Mesenchymal stem cell (in vitro differentiated cells and primary cell): ENCODE results near the gene DACT2.

Experiments
- DNase-seq: peaks from one replicate; pipeline ENCODE4 v3.0.0-alpha.2; 2013
- H2AFZ ChIP-seq: one replicate; pipeline ENCODE4 v1.6.1; 2013; ENCODE audit warnings: low read depth, mild to moderate bottlenecking, control low read depth, inconsistent platforms, low read length, moderate library complexity
- H2AK5ac ChIP-seq: 2 replicates; pipeline ENCODE4 v1.6.1; 2013; ENCODE audit warnings: low read length, moderate library complexity, mild to moderate bottlenecking, inconsistent platforms; ENCODE audit not compliant: severe bottlenecking
- H2BK120ac ChIP-seq: one replicate; pipeline ENCODE4 v1.6.1; 2013; ENCODE audit warnings: low read depth, mild to moderate bottlenecking, inconsistent platforms, low read length, moderate library complexity
- H2BK12ac ChIP-seq, 2 experiments: one replicate each; pipeline ENCODE4 v1.6.1; 2013; ENCODE audit warnings: inconsistent platforms in 2 of 2, low read length in 2 of 2, mild to moderate bottlenecking in 2 of 2, moderate library complexity in 2 of 2, control low read depth in 1 of 2
- H2BK15ac ChIP-seq: one replicate; pipeline ENCODE4 v1.6.1; 2013; ENCODE audit warnings: mild to moderate bottlenecking, low read depth, inconsistent platforms; ENCODE audit not compliant: poor library complexity, severe bottlenecking
- H2BK5ac ChIP-seq: 2 replicates; pipeline ENCODE4 v1.6.1; 2013; ENCODE audit warnings: low read depth, mild to moderate bottlenecking, low read length, control low read depth, inconsistent platforms; ENCODE audit not compliant: poor library complexity, severe bottlenecking
- H3K14ac ChIP-seq, 2 experiments: one replicate each; pipeline ENCODE4 v1.6.1; 2013; ENCODE audit warnings: inconsistent platforms in 2 of 2, low read length in 2 of 2, control low read depth in 1 of 2, mild to moderate bottlenecking in 1 of 2, moderate library complexity in 1 of 2
- H3K18ac ChIP-seq, 2 experiments: one replicate each; pipeline ENCODE4 v1.6.1; 2013; ENCODE audit warnings: inconsistent platforms in 2 of 2, low read length in 2 of 2, control low read depth in 1 of 2, low read depth in 1 of 2, mild to moderate bottlenecking in 1 of 2
- H3K23ac ChIP-seq, 2 experiments: one replicate each; pipeline ENCODE4 v1.6.1; 2013; ENCODE audit warnings: inconsistent platforms in 2 of 2, low read length in 2 of 2, mild to moderate bottlenecking in 2 of 2, moderate library complexity in 2 of 2, control low read depth in 1 of 2
- H3K27ac ChIP-seq: 2 replicates; pipeline ENCODE4 v1.5.1; 2013; ENCODE audit warnings: mild to moderate bottlenecking, moderate library complexity, low read length, control low read depth, inconsistent platforms; ENCODE audit not compliant: poor library complexity, severe bottlenecking
- H3K27me3 ChIP-seq, 2 experiments: 2 replicates each; pipeline versions ENCODE4 v1.6.1 to v1.7.0; 2013; ENCODE audit warnings: low read length in 2 of 2, mild to moderate bottlenecking in 2 of 2, moderate library complexity in 2 of 2, control low read depth in 1 of 2, inconsistent platforms in 1 of 2; ENCODE audit not compliant: control insufficient read depth in 1 of 2, insufficient read depth in 1 of 2
- H3K36me3 ChIP-seq, 2 experiments: 2 replicates each; pipeline versions ENCODE4 v1.6.1 to v1.7.0; 2013; ENCODE audit warnings: low read length in 2 of 2, control low read depth in 1 of 2, inconsistent platforms in 1 of 2, low read depth in 1 of 2, mild to moderate bottlenecking in 1 of 2; ENCODE audit not compliant: insufficient read depth in 2 of 2, control insufficient read depth in 1 of 2
- H3K4ac ChIP-seq, 2 experiments: one replicate each; pipeline ENCODE4 v1.6.1; 2013; ENCODE audit warnings: inconsistent platforms in 2 of 2, low read length in 2 of 2, mild to moderate bottlenecking in 2 of 2, moderate library complexity in 2 of 2, control low read depth in 1 of 2, low read depth in 1 of 2
- H3K4me1 ChIP-seq: 2 replicates; pipeline ENCODE4 v1.6.1; 2013; ENCODE audit warnings: low read depth, low read length, control low read depth; ENCODE audit not compliant: control insufficient read depth, insufficient read depth
- H3K4me2 ChIP-seq: 2 replicates; pipeline ENCODE4 v1.6.1; 2013; ENCODE audit warnings: low read length, mild to moderate bottlenecking, inconsistent platforms; ENCODE audit not compliant: poor library complexity, severe bottlenecking
- H3K4me3 ChIP-seq, 2 experiments: 2 replicates each; pipeline versions ENCODE4 v1.5.1 to v1.7.0; 2013; ENCODE audit warnings: low read length in 2 of 2, mild to moderate bottlenecking in 2 of 2, control low read depth in 1 of 2, low read depth in 1 of 2; ENCODE audit not compliant: insufficient read depth in 1 of 2
- H3K79me1 ChIP-seq: replicated peaks from 2 replicates; pipeline ENCODE4 v1.6.1; 2013; ENCODE audit warnings: mild to moderate bottlenecking, control low read depth, low read length, inconsistent platforms; ENCODE audit not compliant: poor library complexity, severe bottlenecking
- H3K9ac ChIP-seq: 2 replicates; pipeline ENCODE4 v1.7.0; 2013; ENCODE audit warnings: mild to moderate bottlenecking, low read length, moderate library complexity
- H3K9me3 ChIP-seq: 2 replicates; pipeline ENCODE4 v1.7.0; 2013; ENCODE audit warnings: mild to moderate bottlenecking, low read length; ENCODE audit not compliant: control insufficient read depth
- H4K8ac ChIP-seq: one replicate; pipeline ENCODE4 v1.6.1; 2013; ENCODE audit warnings: inconsistent platforms, mild to moderate bottlenecking, low read length, moderate library complexity
- H4K91ac ChIP-seq: one replicate; pipeline ENCODE4 v1.6.1; 2013; ENCODE audit warnings: mild to moderate bottlenecking, low read length, inconsistent platforms
- WGBS: methylation state at CpG from one replicate; pipeline ENCODE4 v1.1.7; 2013; ENCODE audit warnings: mixed read lengths; 5-methylcytosine and 5-hydroxymethylcytosine counted together

DACT2 gene

DNA sequence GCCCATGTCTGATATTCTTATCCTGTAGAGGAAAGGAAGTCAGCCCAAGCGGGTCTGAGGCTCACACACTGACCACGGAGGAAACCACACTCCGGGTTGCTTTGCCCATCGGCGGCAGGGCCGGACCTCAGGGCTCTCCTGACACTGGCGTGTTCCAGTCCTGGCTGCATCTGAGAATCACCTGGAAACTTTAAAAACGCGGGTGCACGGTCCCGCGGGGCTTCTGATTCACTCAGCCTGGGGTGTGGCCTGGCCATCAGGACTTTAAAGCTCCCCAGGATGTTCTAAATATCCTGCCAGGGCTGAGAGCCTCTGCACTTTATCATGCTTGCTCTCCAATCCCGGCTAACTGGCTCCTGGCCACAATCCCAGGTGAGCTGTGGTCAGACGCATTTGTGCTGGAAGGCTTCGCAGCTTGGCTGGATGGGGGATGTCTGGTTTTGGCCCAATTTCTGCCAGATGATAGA, 47.7 kb upstream of the DACT2 start:
- H3K4me1 ChIP-seq, result peaks cover 3% of the 10 kb centered on the region
- H3K79me1 ChIP-seq, result no peaks in the 10 kb centered on the region
- no peak overlapping the region for H3K14ac ChIP-seq
- 88% methylated on average over 15 of the region's 15 CpGs for WGBS
- peaks cover 11 to 27% of the 10 kb centered on the region in 2 experiments for H3K27me3 ChIP-seq
- no peaks in the 10 kb centered on the region for H3K9me3 ChIP-seq
- no peak overlapping the region for H2BK5ac ChIP-seq
- no peak overlapping the region for H4K91ac ChIP-seq
- H3K4ac ChIP-seq, result no peak overlapping the region
- no peak overlapping the region for H4K8ac ChIP-seq
- H2BK15ac ChIP-seq, result no peak overlapping the region
- H3K27ac ChIP-seq, result no peak overlapping the region
- no peaks in the 10 kb centered on the region for H3K36me3 ChIP-seq
- H3K4me2 ChIP-seq, result no peak overlapping the region
- no peak overlapping the region for H3K4me3 ChIP-seq
- H2AK5ac ChIP-seq, result no peak overlapping the region
- no peak overlapping the region for H3K9ac ChIP-seq
- H3K23ac ChIP-seq, result no peak overlapping the region
- H3K18ac ChIP-seq, result no peak overlapping the region
- H2BK12ac ChIP-seq, result no peak overlapping the region
- no peak for DNase-seq
- H2AFZ ChIP-seq, result no peak overlapping the region
- no peak overlapping the region for H2BK120ac ChIP-seq

DNA sequence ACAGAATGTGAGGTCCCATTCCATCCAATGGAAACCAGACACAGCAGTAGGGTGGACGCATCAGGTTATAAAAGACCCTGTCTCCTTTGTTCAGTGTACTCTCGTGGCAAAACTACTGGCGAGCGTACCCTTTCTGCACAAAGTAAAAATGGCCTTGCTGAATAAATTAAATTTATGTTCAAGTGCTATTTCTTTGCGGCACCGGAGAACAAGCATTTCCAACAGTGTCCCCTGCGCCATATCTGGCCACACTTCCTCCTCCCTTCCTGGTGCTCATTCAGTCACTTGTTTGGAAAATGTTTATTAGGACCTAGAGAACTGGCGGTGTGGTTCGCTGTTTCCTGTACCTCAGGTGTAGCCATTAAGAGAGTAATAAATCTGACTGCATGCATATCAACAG, 46.9 kb upstream of the DACT2 start:
- no peak overlapping the region for H3K9ac ChIP-seq
- H3K27ac ChIP-seq, result no peak overlapping the region
- H2BK15ac ChIP-seq, result no peak overlapping the region
- no peak overlapping the region for H2AK5ac ChIP-seq
- H3K4ac ChIP-seq, result no peak overlapping the region
- H2BK120ac ChIP-seq, result no peak overlapping the region
- no peak overlapping the region for H2BK5ac ChIP-seq
- H3K4me1 ChIP-seq, result peaks cover 1% of the 10 kb centered on the region
- no peak overlapping the region for H3K23ac ChIP-seq
- H3K18ac ChIP-seq, result no peak overlapping the region
- H4K91ac ChIP-seq, result no peak overlapping the region
- no peaks in the 10 kb centered on the region for H3K79me1 ChIP-seq
- H3K4me2 ChIP-seq, result no peak overlapping the region
- peaks cover 8 to 25% of the 10 kb centered on the region in 2 experiments for H3K27me3 ChIP-seq
- H2BK12ac ChIP-seq, result no peak overlapping the region
- H3K4me3 ChIP-seq, result no peak overlapping the region
- H3K9me3 ChIP-seq, result peaks cover 2% of the 10 kb centered on the region
- WGBS, result 89% methylated on average over 7 of the region's 9 CpGs
- H2AFZ ChIP-seq, result no peak overlapping the region
- H3K36me3 ChIP-seq, result no peaks in the 10 kb centered on the region
- DNase-seq, result no peak
- no peak overlapping the region for H3K14ac ChIP-seq
- H4K8ac ChIP-seq, result no peak overlapping the region

DNA sequence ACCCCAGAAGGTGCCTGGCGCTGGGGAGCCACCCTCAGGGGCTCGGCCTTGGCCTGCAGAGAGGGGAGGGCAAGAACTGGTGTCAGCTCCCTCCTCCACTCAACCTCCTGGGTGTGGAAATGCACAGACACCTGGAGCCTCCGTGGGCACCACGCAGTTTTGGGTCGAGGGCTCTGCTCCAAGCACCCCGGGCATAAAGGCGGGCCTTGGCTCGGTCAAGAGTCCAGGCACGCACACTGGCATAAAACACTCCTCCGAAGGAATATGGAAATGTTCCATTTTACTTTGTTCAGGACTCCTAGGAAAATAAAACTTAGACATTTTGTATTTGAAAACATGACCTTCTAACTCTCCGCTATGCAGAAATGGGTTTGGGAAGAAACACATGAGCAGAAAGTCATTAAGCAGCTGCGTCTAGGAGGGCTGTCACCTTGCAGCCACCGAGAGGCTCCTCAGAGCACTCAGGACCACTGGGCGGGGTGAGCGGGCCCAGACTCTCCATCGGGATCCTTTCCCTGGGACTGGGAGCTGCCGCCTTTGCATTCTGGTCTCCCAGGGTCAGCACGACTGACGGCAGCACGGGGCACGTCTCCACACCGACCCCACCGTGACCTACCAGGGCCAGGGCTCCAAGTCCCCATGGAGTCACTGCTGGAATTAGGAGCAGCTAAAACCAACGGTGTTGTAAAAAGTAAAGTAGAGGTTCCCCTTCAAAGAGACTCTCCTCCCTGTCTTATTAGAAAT, 46.0 kb upstream of the DACT2 start:
- no peak overlapping the region for H3K9ac ChIP-seq
- H3K14ac ChIP-seq, result no peak overlapping the region
- H3K9me3 ChIP-seq, result peaks cover 6% of the 10 kb centered on the region
- no peaks in the 10 kb centered on the region for H3K36me3 ChIP-seq
- no peak overlapping the region for H3K27ac ChIP-seq
- H3K27me3 ChIP-seq, result peaks cover 5 to 27% of the 10 kb centered on the region in 2 experiments
- no peak overlapping the region for H4K91ac ChIP-seq
- no peak overlapping the region for H2AFZ ChIP-seq
- no peaks in the 10 kb centered on the region for H3K79me1 ChIP-seq
- no peak overlapping the region for H3K18ac ChIP-seq
- no peak overlapping the region for H3K4me3 ChIP-seq
- H3K23ac ChIP-seq, result no peak overlapping the region
- H2AK5ac ChIP-seq, result no peak overlapping the region
- no peak overlapping the region for H2BK120ac ChIP-seq
- no peak for DNase-seq
- no peak overlapping the region for H2BK12ac ChIP-seq
- no peak overlapping the region for H2BK5ac ChIP-seq
- WGBS, result 95% methylated on average over 22 of the region's 24 CpGs
- peaks cover 1% of the 10 kb centered on the region for H3K4me1 ChIP-seq
- no peak overlapping the region for H3K4me2 ChIP-seq
- H2BK15ac ChIP-seq, result no peak overlapping the region
- H4K8ac ChIP-seq, result no peak overlapping the region
- no peak overlapping the region for H3K4ac ChIP-seq

DNA sequence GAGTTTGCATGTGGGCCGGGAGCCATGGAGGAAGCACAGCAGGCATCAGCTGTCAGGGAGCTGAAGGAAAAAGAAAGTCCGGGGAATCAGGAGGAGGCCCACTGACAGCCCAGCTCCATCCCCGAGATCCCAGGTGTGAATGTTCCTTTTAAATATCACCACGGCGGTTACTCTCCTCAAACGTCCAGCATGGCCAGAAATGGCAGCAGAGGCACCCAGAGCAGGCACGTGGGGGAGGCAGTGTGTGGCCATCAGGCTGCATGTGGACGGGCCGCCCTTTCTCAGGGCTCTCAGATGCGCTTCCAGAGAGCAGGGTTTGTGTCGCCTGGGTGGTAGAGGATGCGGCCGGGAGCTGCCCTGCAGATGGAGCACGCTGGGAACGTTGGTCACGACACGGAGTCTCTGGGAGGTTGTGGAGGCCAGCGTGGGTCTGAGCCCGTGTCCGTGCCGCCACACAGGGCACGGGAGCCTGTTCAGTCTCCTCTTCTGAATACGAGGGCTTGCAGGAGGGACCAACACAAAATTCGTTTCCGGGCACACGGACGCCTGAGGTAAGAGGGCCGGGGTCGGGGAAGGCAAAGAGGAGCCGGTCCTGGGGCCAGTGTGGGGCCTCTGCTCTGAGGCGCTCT, 45.3 kb upstream of the DACT2 start:
- no peak overlapping the region for H3K9ac ChIP-seq

More for the DNA sequence above, 45.3 kb upstream of the DACT2 start:
- Histone ChIP-seq H3K4ac (no peak overlapping the region), H3K27me3 (peaks cover 9 to 27% of the 10 kb centered on the region in 2 experiments), H3K27ac (no peak overlapping the region), H4K91ac (no peak overlapping the region), H2AFZ (no peak overlapping the region), H3K36me3 (no peaks in the 10 kb centered on the region), H2BK120ac (no peak overlapping the region), H2BK12ac (no peak overlapping the region), H2AK5ac (no peak overlapping the region), H3K18ac (no peak overlapping the region), H4K8ac (no peak overlapping the region), H3K9me3 (peaks cover 6% of the 10 kb centered on the region), H3K23ac (no peak overlapping the region), H3K14ac (no peak overlapping the region), H2BK5ac (no peak overlapping the region), H3K4me3 (no peak overlapping the region), H3K79me1 (no peaks in the 10 kb centered on the region), H3K4me1 (peaks cover 1% of the 10 kb centered on the region), H2BK15ac (no peak overlapping the region), H3K4me2 (no peak overlapping the region)
- DNase-seq, result no peak
- 95% methylated on average over 31 of the region's 31 CpGs for WGBS
